Measurements from ENCODE around the gene TP53BP2.
A peak's percentile ranks its signal among the peaks of the same experiment; 100 is the strongest.
"Not testable (repeated sequence)": the region's sequence is repeated elsewhere in the genome, so short reads cannot be mapped to it uniquely, and the experiment has no call there.

The TP53BP2 gene

GRCh38 chr1:223761411-223761810 is 84.3 kb downstream of the TP53BP2 start:
- DNase-seq = no peak

DNA sequence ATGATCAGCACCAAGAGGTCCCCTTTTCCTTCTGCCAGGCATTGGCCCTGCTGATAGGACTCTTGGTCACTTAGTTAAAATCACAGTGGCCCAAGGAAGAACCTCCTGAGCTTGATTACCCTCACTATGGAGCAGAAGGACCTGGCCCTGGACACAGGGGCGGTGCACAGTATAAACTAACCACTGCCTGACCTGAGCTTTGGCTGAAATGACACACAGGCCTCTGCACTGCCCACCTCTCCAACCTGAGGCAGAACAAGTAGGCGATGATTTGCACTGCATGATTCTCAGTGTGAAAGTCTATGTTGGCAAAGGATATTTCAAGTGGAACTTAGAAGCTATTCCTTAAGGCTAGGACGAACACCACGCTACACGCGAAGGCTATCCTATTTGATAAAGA is 84.9 kb downstream of the TP53BP2 start:
- DNase-seq = no peak

DNA sequence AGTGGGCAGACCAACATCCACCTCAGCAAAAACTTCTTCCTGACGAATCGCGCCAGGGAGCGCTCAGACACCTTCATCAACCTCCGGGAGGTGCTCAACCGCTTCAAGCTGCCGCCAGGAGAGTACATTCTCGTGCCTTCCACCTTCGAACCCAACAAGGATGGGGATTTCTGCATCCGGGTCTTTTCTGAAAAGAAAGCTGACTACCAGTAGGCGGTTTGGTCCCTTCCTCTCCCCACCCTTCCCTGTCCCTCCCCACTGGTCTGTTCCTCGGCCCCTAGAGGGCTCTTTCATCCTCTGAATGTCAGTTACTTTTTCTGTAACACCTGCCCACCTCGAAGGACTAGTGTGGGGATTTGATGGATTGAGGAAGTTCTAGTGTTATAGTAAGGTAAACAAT is 86.5 kb downstream of the TP53BP2 start:
- DNase-seq = no peak

DNA sequence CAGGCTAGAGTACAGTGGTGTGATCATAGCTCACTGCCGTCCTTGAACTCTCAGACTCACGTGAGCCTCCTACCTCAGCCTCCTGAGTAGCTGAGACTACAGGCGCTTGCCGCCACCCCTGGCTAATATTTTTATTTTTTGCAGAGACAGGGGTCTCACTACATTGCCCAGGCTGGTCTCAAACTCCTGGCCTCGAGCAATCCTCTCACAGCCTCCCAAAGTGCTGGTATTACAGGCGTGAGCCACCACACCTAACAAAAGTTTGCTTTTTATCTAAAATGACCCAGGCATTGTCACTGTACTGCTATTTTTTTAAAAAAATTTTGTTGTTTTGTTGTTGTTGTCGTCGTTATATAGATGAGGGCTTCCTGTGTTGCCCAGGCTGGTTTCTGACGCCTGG is 87.0 kb downstream of the TP53BP2 start:
- DNase-seq = no peak

DNA sequence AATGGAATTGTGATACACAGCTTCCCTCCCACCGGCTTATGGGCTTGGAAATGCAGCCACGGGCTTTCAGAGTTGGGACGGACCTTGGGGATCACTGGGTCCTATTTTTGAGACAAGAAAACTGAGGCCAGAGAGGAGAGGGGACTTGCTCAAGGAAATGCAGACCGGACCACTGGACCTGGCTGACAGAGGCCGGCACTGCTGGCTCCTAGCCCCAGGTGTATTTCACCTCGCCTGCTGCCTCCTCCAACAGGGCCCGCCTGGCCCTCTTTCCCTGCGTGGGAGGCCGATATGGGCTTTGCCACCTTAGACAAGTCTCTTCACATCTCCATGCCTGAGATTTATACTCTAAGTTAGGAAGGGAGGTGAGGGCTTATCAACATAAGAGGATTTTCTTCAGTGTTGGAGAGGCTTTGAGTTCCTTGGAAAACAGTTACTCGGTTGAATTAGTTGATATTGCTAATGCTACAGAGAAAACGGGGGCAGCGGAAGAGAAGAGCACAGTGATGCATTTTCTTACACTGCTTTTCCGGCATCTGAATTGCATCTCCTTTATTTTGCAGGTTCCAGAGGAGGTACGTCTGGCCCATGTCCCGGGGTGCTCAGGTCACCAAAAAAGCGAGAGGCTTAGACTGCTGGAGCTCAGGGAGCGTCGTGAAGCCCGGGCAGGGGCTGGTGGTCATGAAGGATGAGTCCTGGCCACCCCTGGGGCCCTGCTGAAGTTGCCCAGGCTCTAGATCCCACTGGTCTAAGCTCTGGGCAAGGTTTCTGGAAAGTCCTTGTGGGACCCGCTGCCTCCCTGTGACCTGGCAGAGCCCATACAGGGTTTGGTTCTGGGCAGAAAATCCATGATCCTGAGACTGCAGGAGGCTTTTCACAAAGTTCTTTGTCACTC is 88.7 kb downstream of the TP53BP2 start:
- DNase-seq = no peak

DNA sequence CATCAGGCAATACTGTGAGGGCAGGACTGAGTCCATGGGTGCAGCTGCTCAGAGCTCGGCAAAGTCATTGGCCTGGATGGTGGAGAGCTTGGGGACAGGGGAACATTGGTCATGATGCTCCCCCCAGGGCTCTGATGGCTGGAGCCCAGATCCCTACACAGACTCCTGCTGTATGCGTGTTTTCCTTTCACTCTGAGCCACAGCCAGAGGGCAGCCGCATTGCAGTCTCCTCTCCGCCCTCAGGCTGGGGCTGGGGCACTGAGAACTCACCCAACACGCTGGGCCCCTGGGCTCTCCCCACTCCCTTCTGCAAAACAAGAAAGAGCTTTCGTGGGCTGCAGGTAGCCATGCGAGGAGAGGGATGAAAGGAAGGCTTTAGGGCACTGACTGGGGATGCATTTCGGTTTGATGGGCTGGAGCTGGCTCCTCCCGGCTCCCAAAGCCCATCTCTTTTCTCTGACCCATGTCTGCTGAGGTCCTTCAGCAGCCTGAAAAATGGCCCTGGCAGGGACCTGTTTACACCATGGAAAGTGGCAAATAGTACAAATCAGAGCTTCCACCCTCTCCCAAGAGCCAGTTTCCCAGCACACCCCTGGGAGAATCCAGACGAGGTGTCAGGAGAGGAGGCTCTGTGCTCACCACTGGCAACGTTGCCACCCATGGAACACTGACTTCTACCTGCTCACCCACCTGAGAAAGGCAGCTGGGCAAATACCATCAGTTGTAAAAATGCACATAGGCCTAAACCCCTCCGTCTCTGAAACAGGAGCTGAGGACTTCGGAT is 89.6 kb downstream of the TP53BP2 start:
- DNase-seq = no peak

DNA sequence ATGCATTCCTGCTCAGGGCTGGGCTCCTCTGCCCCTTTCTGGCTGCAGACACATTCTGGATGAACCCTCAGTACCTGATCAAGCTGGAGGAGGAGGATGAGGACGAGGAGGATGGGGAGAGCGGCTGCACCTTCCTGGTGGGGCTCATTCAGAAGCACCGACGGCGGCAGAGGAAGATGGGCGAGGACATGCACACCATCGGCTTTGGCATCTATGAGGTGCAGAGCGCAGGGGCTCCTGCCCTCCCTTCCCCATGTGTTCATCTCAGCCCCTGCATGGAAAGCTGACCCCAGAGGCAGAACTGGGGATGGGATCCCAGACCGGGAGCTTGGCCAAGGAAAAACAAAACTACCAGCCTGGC is 90.3 kb downstream of the TP53BP2 start:
- no peak for DNase-seq

GRCh38 chr1:223754681-223755431 is 90.9 kb downstream of the TP53BP2 start:
- DNase-seq = no peak

GRCh38 chr1:223752721-223753515 is 92.8 kb downstream of the TP53BP2 start:
- peak in 1 of 2 donors; percentile 36 for DNase-seq

DNA sequence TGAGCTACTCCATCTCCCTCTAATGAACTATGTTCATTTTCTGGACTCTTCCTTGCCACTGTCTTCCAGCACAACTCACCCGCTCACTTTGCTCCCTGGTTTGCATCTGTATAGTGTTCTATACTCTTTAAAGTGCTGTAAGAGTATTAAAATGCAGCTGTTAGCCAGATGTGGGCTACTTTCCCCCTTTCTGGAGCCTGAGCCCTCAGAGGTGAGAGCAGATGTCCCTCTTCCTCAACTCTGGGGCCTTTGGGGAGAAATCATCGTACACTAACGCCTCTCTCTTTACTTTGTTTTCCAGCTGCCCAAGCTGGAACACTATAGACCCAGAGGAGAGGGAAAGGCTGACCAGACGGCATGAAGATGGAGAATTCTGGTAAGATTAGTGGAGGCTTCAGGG is 94.1 kb downstream of the TP53BP2 start:
- no peak for DNase-seq

GRCh38 chr1:223750730-223751570 is 94.8 kb downstream of the TP53BP2 start:
- no peak for DNase-seq

DNA sequence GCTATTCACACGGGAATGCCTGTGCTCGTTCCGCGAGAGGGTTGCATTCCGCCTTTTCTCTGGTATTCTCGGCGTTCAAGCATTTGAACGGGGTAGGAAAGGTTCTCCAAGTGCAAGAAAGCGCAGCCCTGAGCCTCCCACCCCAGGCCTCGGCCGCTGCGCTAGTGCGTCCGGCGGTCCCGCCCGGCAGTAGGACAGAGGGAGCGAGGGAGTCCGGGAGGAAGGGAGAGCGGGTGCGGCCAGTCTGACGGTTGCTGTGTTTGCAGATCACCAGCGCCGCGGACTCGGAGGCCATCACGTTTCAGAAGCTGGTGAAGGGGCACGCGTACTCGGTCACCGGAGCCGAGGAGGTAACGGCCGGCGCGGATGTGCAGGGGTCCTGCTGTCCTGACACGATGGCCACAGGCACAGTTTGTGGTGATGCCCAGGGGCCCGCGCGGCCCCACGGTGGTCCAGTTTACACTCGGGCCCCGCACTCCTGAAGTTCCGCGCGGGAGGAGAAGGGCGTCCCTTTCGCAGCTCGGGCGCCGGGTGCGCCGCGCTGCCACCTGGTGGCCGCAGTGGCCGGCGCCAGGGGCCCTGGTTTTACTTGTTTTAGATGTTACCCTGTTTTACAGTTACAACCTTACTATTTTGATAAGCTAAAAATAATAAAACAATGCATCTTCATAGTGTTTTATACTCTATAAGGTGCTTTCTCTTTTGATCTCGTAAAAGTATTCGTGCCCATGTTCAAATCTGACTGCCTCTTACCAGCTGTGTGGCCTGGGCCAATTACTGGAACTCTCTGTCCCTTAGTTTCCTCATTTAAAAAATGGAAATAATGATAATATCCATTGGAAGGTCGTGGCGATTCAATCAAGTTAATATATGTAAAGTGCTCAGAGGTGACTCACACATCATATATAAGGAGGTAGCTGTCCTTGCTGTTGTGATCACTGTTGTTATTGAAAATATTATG is 96.7 kb downstream of the TP53BP2 start:
- peak; percentile 53 to 60 for DNase-seq

- DNase-seq = no peak
Observed at GRCh38 chr1:223748405-223748772, 97.4 kb downstream of the TP53BP2 start.

- no peak for DNase-seq
Observed at GRCh38 chr1:223747838-223748335, 97.9 kb downstream of the TP53BP2 start.

GRCh38 chr1:223745731-223746130 is 100.0 kb downstream of the TP53BP2 start:
- no peak for DNase-seq

DNA sequence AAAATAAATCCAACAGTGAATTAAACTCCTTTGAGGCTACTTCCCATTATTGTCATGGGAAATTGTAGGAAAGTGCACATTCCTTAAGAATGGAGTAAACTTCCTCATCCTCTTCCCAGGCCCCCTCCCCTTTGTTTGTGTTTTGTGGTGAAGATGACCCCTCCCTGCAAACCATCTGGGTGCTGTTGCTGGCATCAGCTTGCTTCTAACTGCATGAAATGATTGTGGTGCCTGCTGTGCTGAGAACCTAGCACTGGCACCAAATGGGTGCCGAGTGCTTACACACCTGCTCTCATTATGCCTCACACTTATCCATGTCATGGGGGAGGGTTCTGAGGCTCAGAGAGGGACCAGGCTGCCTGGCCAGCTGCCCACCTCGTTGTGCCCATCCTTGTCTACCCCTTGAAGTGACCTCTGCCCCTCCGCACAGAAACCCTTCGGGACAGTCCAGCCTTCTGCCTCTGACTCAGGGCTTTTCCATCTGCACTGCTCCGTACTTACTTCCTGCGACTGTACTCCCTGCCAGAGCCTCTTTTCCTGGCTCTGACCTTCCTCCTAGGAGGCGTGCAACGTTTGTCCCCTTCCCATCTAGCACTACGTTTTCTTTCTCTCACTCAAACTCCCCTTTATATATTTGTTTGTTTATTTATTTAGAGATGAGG is 102.8 kb downstream of the TP53BP2 start:
- no peak for DNase-seq

- no peak for DNase-seq
Observed at GRCh38 chr1:223741861-223742260, 103.9 kb downstream of the TP53BP2 start.

DNA sequence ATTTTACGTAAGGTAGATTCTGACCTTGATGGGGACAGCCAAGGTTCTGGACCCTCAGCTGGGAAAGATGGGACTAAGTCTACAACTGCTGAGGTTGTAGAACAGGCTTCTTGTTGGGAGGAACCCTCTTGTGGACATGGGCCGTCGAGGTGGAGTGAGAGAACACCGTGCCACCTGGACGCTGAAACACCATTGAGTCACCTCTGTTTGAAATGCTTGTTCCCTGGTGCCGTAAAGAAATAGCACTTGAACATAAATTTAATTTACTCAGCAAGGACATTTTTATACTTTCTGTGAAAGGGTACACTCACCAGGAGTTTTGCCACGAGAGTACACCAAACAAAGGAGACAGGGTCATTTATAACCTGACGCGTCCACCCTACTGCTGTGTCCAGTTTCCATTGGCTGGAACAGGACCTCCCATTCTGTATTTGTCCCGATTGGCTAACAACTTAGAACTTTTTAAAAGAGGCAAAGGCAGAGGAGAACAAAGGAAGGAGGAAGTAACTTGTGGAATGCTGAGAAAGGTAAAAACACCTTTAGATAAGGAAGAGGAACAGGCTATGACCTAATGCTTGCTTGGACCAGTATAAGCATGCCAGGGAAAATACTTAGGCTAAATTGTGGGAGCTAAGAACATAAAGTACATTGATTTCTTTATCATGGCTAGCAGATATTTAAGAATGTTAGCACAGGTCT is 105.6 kb downstream of the TP53BP2 start:
- DNase-seq = not testable (repeated sequence)
